Stimulated activated CD4-positive, alpha-beta T cell treated with anti-CD3 and anti-CD28 coated beads, TNF-alpha, amount 100 ng/mL, for 48 hours (primary cell): ENCODE measurements around the gene ZBED4.

Source experiments
- DNase-seq, 3 donors: peaks; one replicate each; pipeline ENCODE4 v3.0.0-alpha.2; 2020; ENCODE audit warnings: low read depth in 3 of 3

ZBED4 gene

DNA sequence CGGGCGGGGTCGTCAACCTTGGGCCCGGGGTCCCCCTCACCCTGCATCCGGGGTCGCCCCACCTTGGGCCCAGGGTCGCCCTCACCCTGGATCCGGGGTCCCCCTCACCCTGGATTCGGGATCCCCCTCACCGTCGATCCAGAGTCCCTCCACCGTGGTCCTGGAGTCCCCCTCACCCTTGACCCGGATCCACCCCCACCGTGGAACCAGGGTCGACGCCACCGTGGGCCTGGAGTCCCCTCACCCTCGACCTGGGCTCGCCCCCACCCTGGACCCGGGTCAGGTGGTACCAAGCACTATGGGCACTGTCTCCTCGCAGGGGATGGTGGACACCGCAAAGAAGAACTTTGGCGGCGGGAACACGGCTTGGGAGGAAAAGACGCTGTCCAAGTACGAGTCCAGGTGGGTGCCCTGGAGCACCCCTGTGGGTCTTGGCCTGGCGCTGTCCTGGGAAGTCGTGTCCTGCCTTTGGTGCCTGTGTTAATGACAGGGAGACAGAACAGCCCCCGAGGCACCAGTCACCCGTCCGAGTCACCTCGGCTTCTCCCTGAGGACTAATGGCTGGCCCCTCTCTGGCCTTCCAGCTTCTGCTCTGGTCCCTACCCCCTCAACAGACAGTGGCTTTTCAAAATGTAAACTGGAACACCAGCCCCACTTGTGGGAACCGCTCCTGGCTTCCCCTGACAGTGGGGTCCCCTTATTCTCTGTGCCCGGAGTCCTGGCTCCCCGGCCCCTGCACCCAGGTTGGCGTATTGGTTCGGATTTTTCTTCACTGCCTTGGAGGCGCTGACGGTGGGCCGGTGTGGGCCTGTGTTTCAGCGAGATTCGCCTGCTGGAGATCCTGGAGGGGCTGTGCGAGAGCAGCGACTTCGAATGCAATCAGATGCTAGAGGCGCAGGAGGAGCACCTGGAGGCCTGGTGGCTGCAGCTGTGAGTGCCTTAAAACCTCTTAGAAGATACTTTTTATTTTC, 65.6 kb downstream of the ZBED4 start:
- DNase-seq = no peak

DNA sequence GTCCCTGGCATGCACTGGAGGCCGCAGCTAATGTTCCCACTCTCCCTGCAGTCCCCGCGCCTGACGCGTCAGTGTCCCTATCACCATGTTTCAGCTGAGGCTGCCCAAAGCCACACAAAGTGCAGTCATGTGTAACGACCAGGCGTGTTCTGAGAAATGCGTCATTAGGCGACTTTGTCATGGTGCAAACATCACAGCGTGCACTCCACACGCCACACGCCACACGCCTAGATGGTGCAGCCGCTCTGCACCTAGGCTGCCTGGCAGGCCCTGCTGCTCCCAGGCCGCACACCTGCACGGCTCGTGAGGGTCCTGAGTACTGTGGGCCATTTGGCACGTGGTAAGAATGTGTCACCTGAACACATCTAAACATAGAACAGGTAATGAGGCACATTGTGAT, 67.2 kb downstream of the ZBED4 start:
- no peak for DNase-seq

DNA sequence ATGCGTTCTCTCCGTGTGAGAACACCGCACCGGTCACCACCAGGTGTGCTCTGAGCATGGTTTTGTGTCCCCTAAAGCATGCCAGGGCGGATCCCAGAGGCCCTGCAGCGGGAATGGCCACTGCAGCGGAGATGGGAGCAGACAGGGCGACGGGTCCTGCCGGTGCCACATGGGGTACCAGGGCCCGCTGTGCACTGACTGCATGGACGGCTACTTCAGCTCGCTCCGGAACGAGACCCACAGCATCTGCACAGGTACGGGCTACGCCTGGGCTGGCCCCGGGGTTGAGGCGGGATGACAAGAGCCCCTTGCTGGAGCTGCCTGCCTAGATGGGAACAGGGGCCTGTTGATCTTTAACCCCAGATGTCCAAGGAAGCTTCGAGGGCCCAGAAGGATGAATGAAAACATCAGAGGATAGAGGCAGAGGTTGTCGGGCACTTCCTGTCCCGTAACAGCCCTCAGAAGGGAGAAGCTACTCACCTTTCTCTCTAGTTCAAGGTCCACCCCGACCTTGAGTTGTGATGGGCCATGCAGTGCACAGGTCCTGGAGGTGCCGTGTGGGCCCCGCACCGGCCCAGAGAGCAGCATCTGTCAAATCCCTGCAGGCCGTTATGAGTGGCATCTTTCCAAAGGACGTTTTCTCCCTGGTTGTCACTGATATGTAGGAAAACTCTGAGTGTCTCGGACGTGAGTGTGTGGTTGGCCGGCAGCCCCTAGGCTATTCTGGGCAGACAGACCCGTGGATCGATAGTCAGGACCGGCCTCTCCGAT, 68.0 kb downstream of the ZBED4 start:
- no peak for DNase-seq

DNA sequence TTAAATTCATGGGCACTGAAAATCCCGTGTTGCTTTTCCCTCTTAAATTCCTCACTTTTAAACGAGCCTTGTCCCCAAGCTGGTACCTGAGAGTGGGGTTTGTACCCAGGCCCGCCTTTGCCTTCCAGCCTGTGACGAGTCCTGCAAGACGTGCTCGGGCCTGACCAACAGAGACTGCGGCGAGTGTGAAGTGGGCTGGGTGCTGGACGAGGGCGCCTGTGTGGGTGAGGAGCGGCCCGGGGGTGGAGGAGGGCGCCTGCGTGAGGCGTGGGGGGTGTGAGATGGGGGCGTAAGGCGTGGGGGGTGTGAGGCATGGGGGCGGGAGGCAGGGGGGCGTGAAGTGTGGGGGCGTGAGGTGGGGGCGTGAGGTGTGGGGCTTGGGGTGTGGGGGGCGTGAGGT, 68.8 kb downstream of the ZBED4 start:
- DNase-seq = no peak

GRCh38 chr22:49922926-49923325, 69.3 kb downstream of the ZBED4 start:
- no peak for DNase-seq

- no peak for DNase-seq
Measured at GRCh38 chr22:49923445-49923844, 69.8 kb downstream of the ZBED4 start.

DNA sequence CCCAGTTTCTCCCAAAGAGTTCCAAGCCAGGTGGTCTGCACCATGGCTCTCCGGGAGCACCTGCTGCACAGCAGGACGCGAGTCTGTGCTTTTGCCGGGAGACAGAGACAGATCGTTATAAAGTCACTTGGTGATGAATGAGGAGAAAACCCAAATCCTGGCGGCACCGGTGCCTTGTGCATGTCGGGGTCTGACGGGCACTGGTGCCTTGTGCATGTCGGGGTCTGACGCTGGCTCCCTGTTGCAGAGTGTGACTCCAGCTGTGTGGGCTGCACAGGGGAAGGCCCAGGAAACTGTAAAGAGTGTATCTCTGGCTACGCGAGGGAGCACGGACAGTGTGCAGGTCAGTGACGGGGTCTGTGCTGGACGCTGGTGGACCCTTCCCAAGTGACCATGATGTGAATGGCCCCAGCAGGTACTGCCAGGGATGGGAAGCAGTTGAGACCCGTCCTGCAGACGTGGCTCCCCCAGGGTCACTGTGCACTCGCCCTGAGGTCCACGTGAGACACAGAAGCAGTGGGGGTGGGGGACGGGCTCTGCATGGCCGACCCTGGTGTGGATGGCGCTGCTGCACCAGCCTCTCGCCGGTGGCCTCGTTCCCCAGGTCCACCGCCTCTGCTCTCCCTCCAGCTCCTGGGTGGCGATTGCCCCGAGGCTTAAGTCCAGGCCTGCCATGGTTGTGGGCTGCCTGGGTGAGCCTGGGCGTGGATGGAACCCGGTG, 70.6 kb downstream of the ZBED4 start:
- DNase-seq = no peak

GRCh38 chr22:49925525-49926128, 72.0 kb downstream of the ZBED4 start:
- DNase-seq = peak in 1 of 3 donors; percentile 46

- no peak for DNase-seq
Measured at GRCh38 chr22:49926916-49927315, 73.3 kb downstream of the ZBED4 start.

DNA sequence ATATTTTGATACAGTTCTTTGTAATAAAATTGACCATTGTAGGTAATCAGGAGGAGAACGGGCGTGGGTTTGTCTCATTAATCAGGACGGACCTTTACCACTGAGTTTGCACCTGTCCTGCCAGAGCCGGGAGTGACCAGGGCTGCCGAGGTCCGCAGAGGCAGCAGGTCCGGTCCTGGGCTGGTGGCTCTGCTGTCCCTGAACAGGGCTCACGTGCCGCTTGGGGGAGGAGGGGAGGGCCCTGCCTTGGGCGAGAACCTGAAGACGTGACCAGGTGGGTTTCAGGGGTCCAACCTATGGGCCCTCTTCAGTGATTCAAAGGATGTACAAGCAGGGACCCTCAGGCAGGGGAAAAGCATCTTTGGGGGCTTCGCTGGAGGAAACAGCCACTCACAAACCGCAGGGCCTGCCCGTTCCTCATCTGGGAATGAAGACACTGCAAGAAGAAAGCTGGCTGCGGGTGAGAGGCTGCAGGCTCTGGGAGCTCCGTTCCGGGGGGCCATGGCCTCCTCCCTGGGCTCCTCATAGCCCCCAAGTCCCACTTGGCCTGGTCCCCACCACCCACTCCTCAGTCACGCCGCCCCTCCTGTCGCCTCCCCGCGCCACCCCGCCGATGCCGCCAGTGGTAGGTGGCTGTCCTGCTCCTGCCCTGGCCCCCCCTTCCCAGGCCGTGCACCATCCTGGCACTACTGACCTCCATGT, 74.0 kb downstream of the ZBED4 start:
- DNase-seq = no peak

- DNase-seq = no peak
Measured at GRCh38 chr22:49928185-49928495, 74.5 kb downstream of the ZBED4 start.

DNA sequence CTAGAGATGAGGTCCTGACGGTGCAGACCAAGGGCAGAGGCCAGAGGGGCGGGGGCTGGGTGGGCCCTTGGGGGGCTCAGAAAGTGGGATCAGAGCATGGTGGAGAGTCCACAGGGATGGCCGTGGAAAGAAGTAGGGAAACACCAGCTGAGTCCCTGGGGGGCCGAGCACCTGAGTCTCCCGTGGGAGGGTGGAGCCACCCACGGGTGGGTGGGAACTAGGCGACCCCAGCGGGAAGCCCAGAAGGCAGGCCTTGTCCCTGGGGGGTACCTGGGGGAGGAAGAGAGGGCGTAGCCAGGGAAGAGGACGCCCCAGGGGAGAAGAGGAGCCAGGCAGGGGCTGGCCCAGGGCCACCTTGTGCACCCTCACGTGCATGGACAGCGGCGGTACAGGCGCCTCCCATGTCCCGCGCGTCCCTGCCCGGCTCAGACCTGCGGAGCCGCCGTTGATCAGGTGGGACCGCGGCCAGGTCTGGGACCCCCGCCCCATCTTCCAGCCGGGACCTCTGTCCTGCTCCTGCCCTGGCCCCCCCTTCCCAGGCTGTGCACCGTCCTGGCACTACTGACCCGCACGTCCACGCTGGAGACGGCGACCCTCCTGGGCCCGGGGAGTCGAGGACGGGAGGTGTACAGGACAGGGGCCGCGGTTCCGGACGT, 75.0 kb downstream of the ZBED4 start:
- no peak for DNase-seq

GRCh38 chr22:49929211-49929979, 75.8 kb downstream of the ZBED4 start:
- DNase-seq = peak; percentile 59 to 80 (median 62)

DNA sequence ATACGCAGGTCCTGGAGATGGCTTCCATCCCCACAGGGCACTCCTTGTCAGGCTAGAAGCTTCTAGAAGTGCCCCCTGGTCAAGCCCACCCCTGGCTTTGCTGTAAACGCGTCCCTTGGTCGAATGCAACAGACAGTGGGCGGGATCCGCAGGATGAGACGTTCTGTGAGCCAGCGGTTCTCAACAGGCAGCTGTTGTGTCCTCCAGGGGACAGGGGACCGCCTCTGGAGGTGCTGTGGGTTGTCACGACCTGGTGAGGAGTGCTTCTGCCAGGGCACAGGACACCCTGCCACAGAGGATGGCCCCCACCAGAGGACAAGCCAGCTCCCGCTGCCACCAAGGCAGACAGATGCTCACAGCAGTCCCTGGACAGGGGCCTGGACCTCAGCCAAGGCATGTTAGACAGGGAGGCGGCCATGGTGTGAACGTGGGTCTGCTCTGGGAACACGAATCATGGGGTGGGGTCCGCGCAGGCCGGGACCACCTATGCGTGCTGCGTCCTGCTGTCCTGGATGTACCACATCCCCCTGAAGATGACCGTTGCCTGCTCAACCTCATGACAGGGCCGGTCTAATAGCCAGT, 76.4 kb downstream of the ZBED4 start:
- no peak for DNase-seq

GRCh38 chr22:49930596-49931412, 77.2 kb downstream of the ZBED4 start:
- peak in 1 of 3 donors; percentile 49 for DNase-seq

- no peak for DNase-seq
Measured at GRCh38 chr22:49933236-49934159, 79.9 kb downstream of the ZBED4 start.

- DNase-seq = no peak
Measured at GRCh38 chr22:49934160-49934890, 80.7 kb downstream of the ZBED4 start.
